GM13976 (cell line): Measurements from ENCODE around the gene TMPRSS13.

Source experiments
- DNase-seq: peaks from one replicate; pipeline ENCODE4 v3.0.0; 2012; ENCODE audit warnings: low spot score
- in situ Hi-C: fragments of 300-500 bp; cut with MboI; formaldehyde crosslinking; loops from one replicate; pipeline ENCODE4 v1.12.0; 2022; ENCODE audit warnings: low sequenced_read_pairs, mixed read lengths, inconsistent platforms; ENCODE audit not compliant: unreplicated experiment
- TF ChIP-seq, protein P1 (sequence below): IDR thresholded peaks from 2 replicates; pipeline ENCODE4 v1.5.1; 2012; ENCODE audit warnings: borderline replicate concordance, mild to moderate bottlenecking; ENCODE audit not compliant: insufficient read depth; ENCODE audit errors: extremely low read depth, missing control alignments, control extremely low read depth

TMPRSS13 gene

DNA sequence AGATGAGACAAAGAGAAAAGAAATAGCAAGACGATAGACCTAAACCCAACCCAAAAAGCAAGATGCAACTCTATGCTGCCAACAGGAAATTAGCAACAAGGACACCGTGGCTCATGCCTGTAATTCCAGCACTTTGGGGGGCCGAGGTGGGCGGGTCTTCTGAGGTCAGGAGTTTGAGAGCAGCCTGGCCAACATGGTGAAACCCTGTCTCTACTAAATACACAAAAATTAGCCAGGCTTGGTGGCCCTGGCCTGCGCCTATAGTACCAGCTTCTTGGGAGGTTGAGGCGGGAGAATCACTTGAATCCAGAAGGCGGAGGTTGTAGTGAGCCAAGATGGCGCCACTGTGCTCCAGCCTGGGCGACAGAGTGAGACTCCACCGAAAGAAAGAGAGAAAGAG is 32.7 kb upstream of the TMPRSS13 start:
- in situ Hi-C loops = no loop called here
- TF ChIP-seq, protein P1, sequence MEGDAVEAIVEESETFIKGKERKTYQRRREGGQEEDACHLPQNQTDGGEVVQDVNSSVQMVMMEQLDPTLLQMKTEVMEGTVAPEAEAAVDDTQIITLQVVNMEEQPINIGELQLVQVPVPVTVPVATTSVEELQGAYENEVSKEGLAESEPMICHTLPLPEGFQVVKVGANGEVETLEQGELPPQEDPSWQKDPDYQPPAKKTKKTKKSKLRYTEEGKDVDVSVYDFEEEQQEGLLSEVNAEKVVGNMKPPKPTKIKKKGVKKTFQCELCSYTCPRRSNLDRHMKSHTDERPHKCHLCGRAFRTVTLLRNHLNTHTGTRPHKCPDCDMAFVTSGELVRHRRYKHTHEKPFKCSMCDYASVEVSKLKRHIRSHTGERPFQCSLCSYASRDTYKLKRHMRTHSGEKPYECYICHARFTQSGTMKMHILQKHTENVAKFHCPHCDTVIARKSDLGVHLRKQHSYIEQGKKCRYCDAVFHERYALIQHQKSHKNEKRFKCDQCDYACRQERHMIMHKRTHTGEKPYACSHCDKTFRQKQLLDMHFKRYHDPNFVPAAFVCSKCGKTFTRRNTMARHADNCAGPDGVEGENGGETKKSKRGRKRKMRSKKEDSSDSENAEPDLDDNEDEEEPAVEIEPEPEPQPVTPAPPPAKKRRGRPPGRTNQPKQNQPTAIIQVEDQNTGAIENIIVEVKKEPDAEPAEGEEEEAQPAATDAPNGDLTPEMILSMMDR = no peak
- no peak for DNase-seq

DNA sequence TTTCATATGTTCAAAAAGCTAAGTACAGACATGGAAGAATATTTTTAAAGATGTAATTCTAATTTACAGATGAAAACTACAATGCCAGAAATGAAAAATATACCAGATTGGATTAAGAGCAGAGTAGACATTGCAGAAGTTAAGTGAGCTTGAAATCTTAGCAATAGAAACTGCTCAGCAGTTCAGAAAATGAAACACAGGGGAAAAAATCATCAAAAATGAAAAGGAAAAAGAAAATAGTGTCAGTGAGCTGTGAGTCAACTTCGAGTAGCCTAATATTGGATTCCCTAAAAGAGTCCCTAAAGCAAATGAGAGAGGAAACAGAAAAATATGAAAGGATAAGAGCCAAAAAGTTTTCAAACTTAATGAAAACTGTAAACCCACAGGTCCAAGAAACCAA is 31.2 kb upstream of the TMPRSS13 start:
- in situ Hi-C loops = no loop called here
- TF ChIP-seq, protein P1 = no peak
- no peak for DNase-seq

DNA sequence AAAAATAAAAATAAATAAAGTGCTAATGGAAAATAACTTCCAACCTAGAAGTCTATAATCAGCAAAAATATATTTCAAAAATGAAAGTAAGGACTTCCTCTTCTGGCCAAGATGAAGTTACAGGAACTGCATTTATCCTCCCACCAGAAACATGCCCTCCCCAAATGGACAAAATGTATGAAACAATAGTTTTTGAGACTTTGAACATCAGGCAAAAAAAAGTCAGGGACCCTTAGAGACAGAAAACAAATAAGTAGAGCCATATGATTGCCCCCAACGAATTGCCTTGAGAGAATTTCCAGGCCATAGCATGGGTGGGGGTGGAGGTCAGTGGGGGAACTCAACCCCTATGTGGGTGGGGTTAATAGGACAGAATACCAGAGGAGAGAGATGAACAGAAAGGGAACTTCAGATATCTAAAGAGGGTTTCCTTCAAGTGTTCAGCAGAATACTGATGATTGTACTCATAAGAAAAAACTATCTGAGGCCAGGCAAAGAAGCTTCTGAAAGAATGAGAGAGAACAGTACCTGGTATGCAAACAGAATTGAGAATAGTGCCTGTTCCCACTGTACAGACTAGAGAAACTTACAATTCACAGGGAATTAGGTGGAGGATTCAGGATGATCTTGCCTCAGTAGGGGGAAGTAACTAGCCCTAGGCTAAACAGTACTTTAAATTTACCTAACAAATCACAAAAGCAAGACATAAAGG is 30.4 kb upstream of the TMPRSS13 start:
- TF ChIP-seq, protein P1 = no peak
- in situ Hi-C loops = no loop called here
- peak; percentile 11 for DNase-seq

DNA sequence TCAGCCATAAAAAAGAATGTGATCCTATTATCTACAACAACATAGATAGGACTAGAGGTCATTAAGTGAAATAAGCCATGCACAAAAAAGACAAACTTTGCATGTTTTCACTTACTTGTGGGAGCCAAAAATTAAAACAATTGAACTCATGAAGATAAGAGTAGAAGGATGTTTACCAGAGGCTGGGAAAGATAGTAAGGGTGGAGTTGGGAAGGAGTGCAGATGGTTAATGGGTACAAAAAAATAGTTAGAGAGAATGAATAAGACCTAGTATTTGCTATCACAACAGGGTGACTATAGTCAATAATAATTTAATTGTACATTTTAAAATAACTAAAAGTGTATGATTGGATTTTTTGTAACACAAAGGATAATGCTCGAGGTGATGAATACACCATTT is 29.7 kb upstream of the TMPRSS13 start:
- in situ Hi-C loops = no loop called here
- TF ChIP-seq, protein P1 = no peak
- no peak for DNase-seq

DNA sequence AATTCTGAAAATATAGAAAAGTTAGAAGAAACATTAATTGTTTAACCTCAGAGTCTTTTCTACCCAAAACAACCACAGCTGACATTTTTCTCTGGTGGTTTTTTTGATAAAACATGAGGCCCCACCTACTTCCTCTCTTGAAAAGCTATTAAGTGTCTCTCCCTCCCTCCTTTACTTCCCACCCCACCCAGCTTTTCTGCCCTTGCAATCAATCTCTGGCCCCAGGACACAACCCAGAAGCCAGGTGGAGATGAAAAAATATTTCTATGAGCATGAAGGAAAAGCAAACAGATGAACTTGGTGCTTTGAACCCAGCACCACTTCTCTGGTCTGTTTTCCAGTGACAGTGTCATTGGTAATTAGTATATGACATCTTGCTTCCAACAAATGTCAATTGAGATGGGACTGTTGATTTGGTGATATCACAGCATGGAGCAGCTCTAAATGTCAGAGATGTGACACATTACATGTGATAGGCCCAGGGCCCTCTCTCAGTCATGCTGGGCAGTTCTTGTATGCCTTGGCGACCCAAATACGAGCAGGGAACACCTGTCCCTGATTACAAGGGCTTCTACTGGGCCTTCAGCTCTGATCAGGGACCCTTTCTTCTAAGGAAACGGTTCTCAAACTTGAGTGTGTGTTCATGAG is 23.9 kb upstream of the TMPRSS13 start:
- DNase-seq = peak; percentile 4
- in situ Hi-C loops = loop anchor here (5.0 kb wide), 1 partner anchor 94 kb away; no protein-coding TSS in a partner anchor
- TF ChIP-seq, protein P1 = no peak

DNA sequence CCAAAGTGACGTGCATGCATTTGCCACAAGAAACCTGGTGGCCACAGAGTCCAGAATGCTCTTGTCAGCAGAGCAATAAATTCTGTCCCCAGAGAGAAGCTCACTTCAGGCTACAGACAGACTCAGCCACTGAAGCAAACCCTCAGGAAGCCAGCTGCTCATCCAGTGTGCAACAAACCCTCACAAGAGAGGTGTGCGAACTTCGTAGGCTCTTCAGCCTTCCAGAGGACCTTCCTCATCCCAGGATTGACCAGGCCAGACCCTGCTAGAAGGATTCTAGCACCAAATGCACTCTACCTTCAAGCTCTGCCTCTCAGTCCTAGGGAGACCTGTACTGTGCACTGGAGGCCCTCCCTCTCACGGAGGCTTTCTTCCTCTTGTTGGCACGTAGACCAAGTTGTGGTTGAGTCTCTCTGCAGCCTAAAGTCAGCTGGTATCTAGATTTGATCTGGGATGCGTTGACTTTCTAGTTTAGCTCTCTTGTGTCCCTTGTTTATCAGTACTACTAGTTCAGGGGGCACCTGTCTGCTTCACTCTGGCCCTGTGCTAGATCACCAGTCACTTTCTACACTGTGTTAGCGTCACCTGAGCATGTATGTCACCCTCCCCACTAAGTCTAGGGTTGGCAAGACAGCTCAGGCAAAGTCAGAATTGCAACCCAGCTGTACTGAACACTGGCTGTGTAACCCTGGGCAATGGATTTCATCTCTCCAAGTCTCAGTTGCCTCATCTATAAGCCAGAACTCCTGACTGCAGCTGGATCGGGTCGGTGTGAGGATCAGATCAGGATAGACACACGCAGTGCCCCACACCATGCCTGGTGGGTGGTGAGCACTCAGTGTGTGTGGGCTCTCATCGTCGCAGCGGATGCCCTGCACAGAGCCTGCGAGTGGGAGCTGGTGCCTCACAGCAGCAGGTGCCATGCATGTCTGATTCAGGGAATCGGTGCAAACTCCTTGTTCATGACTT is 22.1 kb upstream of the TMPRSS13 start:
- in situ Hi-C loops = loop anchor here (5.0 kb wide), 1 partner anchor 96 kb away; no protein-coding TSS in a partner anchor
- TF ChIP-seq, protein P1 = no peak
- DNase-seq = peak; percentile 24
